K562 (cell line): ENCODE measurements around the gene ACTN4. TPM values are rescaled to one million over a fixed set of nuclear protein-coding genes. Genes with fewer than 3 reads are reported as not detected.
A peak's percentile ranks its signal among the peaks of the same experiment; 100 is the strongest.

ENCODE experiments used
- CBFA2T3 ChIP-seq: fragments of 450-650 bp; IDR thresholded peaks from 2 replicates; pipeline ENCODE4 v1.6.1; 2017
- CBX3 ChIP-seq, 2 experiments: IDR thresholded peaks; 1 replicate in 1 of 2; 2 replicates in 1 of 2; pipeline ENCODE4 v1.6.1; 2012; ENCODE audit warnings: inconsistent platforms in 2 of 2, low read length in 2 of 2, borderline replicate concordance in 1 of 2, control low read depth in 1 of 2
- CEBPG ChIP-seq, 3 experiments: fragments of 200-800 bp in 1 of 3; sonication (Bioruptor generic) in 1 of 3; sonication (generic) in 1 of 3; formaldehyde crosslinking in 1 of 3; IDR thresholded peaks in 2 of 3; conservative IDR thresholded peaks in 1 of 3; 2 replicates each; pipeline versions ENCODE4 v1.6.1 to v1.8.0; 2016 to 2022; ENCODE audit warnings: missing compliant biosample characterization in 2 of 3, missing genetic modification characterization in 2 of 3, mild to moderate bottlenecking in 1 of 3, missing genetic modification reagents in 1 of 3
- EZH2 ChIP-seq: IDR thresholded peaks from 2 replicates; pipeline ENCODE4 v1.6.1; 2012; ENCODE audit warnings: low read depth, mild to moderate bottlenecking, inconsistent platforms, low read length, borderline replicate concordance
- HNRNPUL1 ChIP-seq: fragments of 200-400 bp; formaldehyde crosslinking; IDR thresholded peaks from 2 replicates; pipeline ENCODE4 v1.6.1; 2017; ENCODE audit warnings: low read length
- MTA2 ChIP-seq: fragments of 450-650 bp; IDR thresholded peaks from 2 replicates; pipeline ENCODE4 v1.6.1; 2016; ENCODE audit warnings: low read depth
- NCOA1 ChIP-seq: fragments of 450-650 bp; IDR thresholded peaks from 2 replicates; pipeline ENCODE4 v1.6.1; 2016; ENCODE audit warnings: low read depth
- NCOA4 ChIP-seq: fragments of 450-650 bp; IDR thresholded peaks from 2 replicates; pipeline ENCODE4 v1.6.1; 2018; ENCODE audit warnings: mild to moderate bottlenecking; ENCODE audit not compliant: partially characterized antibody
- NELFE ChIP-seq: IDR thresholded peaks from 2 replicates; pipeline ENCODE4 v1.6.1; 2011; ENCODE audit warnings: mild to moderate bottlenecking; ENCODE audit not compliant: insufficient read depth, insufficient read length
- NFATC3 ChIP-seq: fragments of 450-650 bp; IDR thresholded peaks from 2 replicates; pipeline ENCODE4 v1.6.1; 2017; ENCODE audit warnings: mild to moderate bottlenecking
- NONO ChIP-seq, 2 experiments: fragments of 200-400 bp in 1 of 2; fragments of 450-650 bp in 1 of 2; formaldehyde crosslinking in 1 of 2; IDR thresholded peaks; 2 replicates each; pipeline ENCODE4 v1.6.1; 2017; ENCODE audit warnings: low read depth in 2 of 2, mild to moderate bottlenecking in 2 of 2, moderate library complexity in 2 of 2, low read length in 1 of 2
- RBM22 ChIP-seq: fragments of 200-400 bp; formaldehyde crosslinking; IDR thresholded peaks from 2 replicates; pipeline ENCODE4 v1.6.1; 2018; ENCODE audit warnings: low read length, low read depth; ENCODE audit not compliant: poor library complexity, severe bottlenecking
- SOX6 ChIP-seq: fragments of 450-650 bp; IDR thresholded peaks from 2 replicates; pipeline ENCODE4 v1.6.1; 2014; ENCODE audit warnings: mild to moderate bottlenecking
- THAP12 ChIP-seq: fragments of 250-450 bp; sonication (Bioruptor Pico); IDR thresholded peaks from 2 replicates; pipeline ENCODE4 v1.9.0; 2021; ENCODE audit warnings: mild to moderate bottlenecking, inconsistent platforms
- TOE1 ChIP-seq, 2 experiments: fragments of 450-650 bp in 1 of 2; sonication (generic) in 1 of 2; formaldehyde crosslinking in 1 of 2; IDR thresholded peaks; 2 replicates each; pipeline versions ENCODE4 v1.7.1 to v1.8.0; 2016 to 2022; ENCODE audit warnings: borderline replicate concordance in 2 of 2, mild to moderate bottlenecking in 2 of 2, antibody characterized with exemption in 1 of 2, inconsistent platforms in 1 of 2, low read depth in 1 of 2, missing genetic modification reagents in 1 of 2, moderate library complexity in 1 of 2
- USF2 ChIP-seq: sonication (generic); formaldehyde crosslinking; IDR thresholded peaks from 2 replicates; pipeline ENCODE4 v1.5.0; 2020; ENCODE audit warnings: missing genetic modification reagents
- ZNF143 ChIP-seq: sonication (generic); formaldehyde crosslinking; IDR thresholded peaks from 2 replicates; pipeline ENCODE4 v1.9.0; 2022; ENCODE audit warnings: mild to moderate bottlenecking, missing genetic modification reagents
- ZNF165 ChIP-seq: fragments of 250-450 bp; sonication (Bioruptor Pico); IDR thresholded peaks from 2 replicates; pipeline ENCODE4 v1.4.0; 2020; ENCODE audit warnings: borderline replicate concordance
- ZNF395 ChIP-seq: fragments of 200-800 bp; sonication (Bioruptor generic); IDR thresholded peaks from 2 replicates; pipeline ENCODE4 v1.6.1; 2017; ENCODE audit warnings: missing genetic modification characterization, missing compliant biosample characterization
- ZNF77 ChIP-seq: fragments of 250-450 bp; sonication (Bioruptor Pico); IDR thresholded peaks from 2 replicates; pipeline ENCODE4 v1.5.0; 2020
- ZSCAN29 ChIP-seq: fragments of 450-650 bp; IDR thresholded peaks from 2 replicates; pipeline ENCODE4 v1.6.1; 2017
- ZSCAN32 ChIP-seq: fragments of 450-650 bp; formaldehyde crosslinking; IDR thresholded peaks from 2 replicates; pipeline ENCODE4 v1.4.0; 2020; ENCODE audit warnings: mild to moderate bottlenecking, moderate library complexity
- polyA plus RNA-seq, 8 experiments: library from polyadenylated mRNA; depleted of rRNA in 4 of 8; stranded (reverse) in 5 of 8; unstranded in 3 of 8; fragments of >200 nt; fragmentation: Nextera tagmentation in 2 of 8; fragmentation: Illumina TruSeq in 1 of 8; extraction: Ambion mirVana in 2 of 8; extraction: Trizol in 1 of 8; gene quantifications; 2 replicates each; pipeline versions ENCODE4 v1.2.1 to v1.2.3, GENCODE V29; 2011 to 2014; ENCODE audit warnings: inconsistent platforms in 1 of 8, missing spikeins in 1 of 8
- total RNA-seq, 7 experiments: library from RNA; depleted of rRNA in 6 of 7; stranded (reverse); fragments of >200 nt in 6 of 7; fragmentation: Illumina TruSeq in 2 of 7; extraction: Trizol in 2 of 7; gene quantifications; 2 replicates each; pipeline versions ENCODE4 v1.2.1 to v1.2.3, GENCODE V29; 2011 to 2021; ENCODE audit warnings: low replicate concordance in 1 of 7
- TF ChIP-seq, protein P1 (sequence below): sonication (generic); formaldehyde crosslinking; IDR thresholded peaks from 2 replicates; pipeline ENCODE4 v1.8.1; 2022; ENCODE audit warnings: missing genetic modification reagents

ACTN4 gene
- total and polyA plus RNA-seq, 9 of the 15 experiments (the other 6 are each of a cell fraction or from before 2014, with no cell fraction given): 3.1 to 385 (median 125) TPM

GRCh38 chr19:38618590-38619360 lies 28.7 kb upstream of the ACTN4 start, which contains the start of gene EIF3K (continued):
- TF ChIP-seq NELFE (no peak), CBX3 (IDR thresholded peaks at IDR 0.05; ENCODE audit: borderline replicate concordance in 1 of 2, low read length in 2 of 2) (no peak), CEBPG (CRISPR knock-in tag; IDR thresholded peaks at IDR 0.05) (no peak), CEBPG (tag; conservative IDR thresholded peaks at IDR 0.05 in 1 of 2, IDR thresholded peaks at IDR 0.05 in 1 of 2) (no peak), USF2 (CRISPR knock-in tag) (peak; percentile 97), TOE1 (IDR thresholded peaks at IDR 0.05; ENCODE audit: borderline replicate concordance) (peak; percentile 97), TOE1 (CRISPR knock-in tag; IDR thresholded peaks at IDR 0.05; ENCODE audit: borderline replicate concordance, low read depth) (no peak), NFATC3 (no peak), MTA2 (no peak), SOX6 (no peak; the same call in 1 of the 2 replicates), RBM22 (no peak), HNRNPUL1 (no peak), ZNF395 (CRISPR knock-in tag) (peak; percentile 87), CBFA2T3 (no peak), NCOA1 (peak; percentile 64; the same call in 1 of the 2 replicates), THAP12 (CRISPR knock-in tag) (peak; percentile 84), EZH2 (no peak), NONO (IDR thresholded peaks at IDR 0.05; ENCODE audit: low read depth in 2 of 2, low read length in 1 of 2) (no peak), ZSCAN29 (no peak; the same call in 1 of the 2 replicates), ZNF143 (no peak), ZSCAN32 (CRISPR knock-in tag) (no peak), NCOA4 (no peak), ZNF77 (CRISPR knock-in tag) (no peak), ZNF165 (CRISPR knock-in tag) (peak; percentile 45; the same call in 1 of the 2 replicates)
- TF ChIP-seq, protein P1, sequence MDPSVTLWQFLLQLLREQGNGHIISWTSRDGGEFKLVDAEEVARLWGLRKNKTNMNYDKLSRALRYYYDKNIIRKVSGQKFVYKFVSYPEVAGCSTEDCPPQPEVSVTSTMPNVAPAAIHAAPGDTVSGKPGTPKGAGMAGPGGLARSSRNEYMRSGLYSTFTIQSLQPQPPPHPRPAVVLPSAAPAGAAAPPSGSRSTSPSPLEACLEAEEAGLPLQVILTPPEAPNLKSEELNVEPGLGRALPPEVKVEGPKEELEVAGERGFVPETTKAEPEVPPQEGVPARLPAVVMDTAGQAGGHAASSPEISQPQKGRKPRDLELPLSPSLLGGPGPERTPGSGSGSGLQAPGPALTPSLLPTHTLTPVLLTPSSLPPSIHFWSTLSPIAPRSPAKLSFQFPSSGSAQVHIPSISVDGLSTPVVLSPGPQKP (CRISPR knock-in tag): no peak
